ENCODE data around the gene NWD2. TPM values are rescaled to one million over a fixed set of nuclear protein-coding genes. Genes with fewer than 3 reads are reported as not detected.

Gene NWD2
- total RNA-seq, 1 donor from 2014 or later = not detected

- H3K4me1 ChIP-seq (ENCODE audit: control insufficient read depth in 3 of 3, insufficient read depth in 3 of 3, low read length in 3 of 3) = peaks cover 4 to 6% (median 6%) of the 10 kb centered on the region in 3 donors
- H3K4me3 ChIP-seq (ENCODE audit: low read length in 3 of 3) = no peak overlapping the region
- H3K9ac ChIP-seq (ENCODE audit: low read depth in 1 of 3, low read length in 3 of 3) = no peak overlapping the region
- H3K36me3 ChIP-seq (ENCODE audit: control insufficient read depth in 3 of 3, insufficient read depth in 3 of 3, low read length in 3 of 3) = no peaks in the 10 kb centered on the region
- H3K9me3 ChIP-seq (ENCODE audit: control insufficient read depth in 3 of 3, low read length in 3 of 3) = no peaks in the 10 kb centered on the region
- no peak overlapping the region for H3K27ac ChIP-seq (ENCODE audit: low read depth, low read length)
- H3K27me3 ChIP-seq (ENCODE audit: control insufficient read depth in 3 of 3, insufficient read depth in 3 of 3, low read length in 3 of 3) = peaks cover 17 to 19% (median 19%) of the 10 kb centered on the region in 3 donors
Measured at GRCh38 chr4:37455301-37456131, 211.0 kb downstream of the NWD2 start.

DNA sequence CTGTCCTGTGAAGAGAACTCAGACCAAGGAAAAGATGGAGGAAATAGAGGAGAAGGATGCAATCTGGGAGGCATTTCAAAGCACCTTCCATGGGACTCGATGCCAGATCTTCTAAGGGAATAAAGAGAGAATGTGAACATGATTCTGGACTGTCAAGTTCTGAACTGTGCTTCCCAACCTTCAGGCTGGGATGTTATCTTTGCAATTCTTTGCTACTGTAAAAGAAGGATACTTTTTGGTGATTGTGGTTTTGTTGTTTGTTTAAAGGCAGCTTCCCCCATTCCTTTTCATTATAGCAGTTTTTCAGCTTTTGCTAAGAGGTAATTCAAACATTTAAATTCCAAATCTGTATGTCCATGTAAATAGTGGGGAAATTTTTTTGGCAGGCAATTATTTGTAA, 217.3 kb downstream of the NWD2 start:
- H3K9me3 ChIP-seq (ENCODE audit: control insufficient read depth in 3 of 3, low read length in 3 of 3) = no peaks in the 10 kb centered on the region
- no peaks in the 10 kb centered on the region for H3K27me3 ChIP-seq (ENCODE audit: control insufficient read depth in 3 of 3, insufficient read depth in 3 of 3, low read length in 3 of 3)
- no peak overlapping the region for H3K4me3 ChIP-seq (ENCODE audit: low read length in 3 of 3)
- no peak overlapping the region for H3K9ac ChIP-seq (ENCODE audit: low read depth in 1 of 3, low read length in 3 of 3)
- H3K36me3 ChIP-seq (ENCODE audit: control insufficient read depth in 3 of 3, insufficient read depth in 3 of 3, low read length in 3 of 3) = no peaks in the 10 kb centered on the region
- H3K4me1 ChIP-seq (ENCODE audit: control insufficient read depth in 3 of 3, insufficient read depth in 3 of 3, low read length in 3 of 3) = no peaks in the 10 kb centered on the region
- no peak overlapping the region for H3K27ac ChIP-seq (ENCODE audit: low read depth, low read length)

- Histone ChIP-seq H3K9ac (ENCODE audit: low read depth in 1 of 3, low read length in 3 of 3) (no peak overlapping the region), H3K4me1 (ENCODE audit: control insufficient read depth in 3 of 3, insufficient read depth in 3 of 3, low read length in 3 of 3) (no peaks in the 10 kb centered on the region), H3K4me3 (ENCODE audit: low read length in 3 of 3) (no peak overlapping the region), H3K9me3 (ENCODE audit: control insufficient read depth in 3 of 3, low read length in 3 of 3) (no peaks in the 10 kb centered on the region), H3K27ac (ENCODE audit: low read depth, low read length) (no peak overlapping the region), H3K27me3 (ENCODE audit: control insufficient read depth in 3 of 3, insufficient read depth in 3 of 3, low read length in 3 of 3) (no peaks in the 10 kb centered on the region), H3K36me3 (ENCODE audit: control insufficient read depth in 3 of 3, insufficient read depth in 3 of 3, low read length in 3 of 3) (no peaks in the 10 kb centered on the region)
Measured at GRCh38 chr4:37463033-37463856, 218.7 kb downstream of the NWD2 start.

GRCh38 chr4:37464373-37465128, 220.0 kb downstream of the NWD2 start:
- Histone ChIP-seq H3K36me3 (ENCODE audit: control insufficient read depth in 3 of 3, insufficient read depth in 3 of 3, low read length in 3 of 3) (no peaks in the 10 kb centered on the region), H3K27ac (ENCODE audit: low read depth, low read length) (no peak overlapping the region), H3K9ac (ENCODE audit: low read depth in 1 of 3, low read length in 3 of 3) (no peak overlapping the region), H3K27me3 (ENCODE audit: control insufficient read depth in 3 of 3, insufficient read depth in 3 of 3, low read length in 3 of 3) (no peaks in the 10 kb centered on the region), H3K4me1 (ENCODE audit: control insufficient read depth in 3 of 3, insufficient read depth in 3 of 3, low read length in 3 of 3) (no peaks in the 10 kb centered on the region), H3K4me3 (ENCODE audit: low read length in 3 of 3) (no peak overlapping the region), H3K9me3 (ENCODE audit: control insufficient read depth in 3 of 3, low read length in 3 of 3) (no peaks in the 10 kb centered on the region)

- Histone ChIP-seq H3K27ac (ENCODE audit: low read depth, low read length) (no peak overlapping the region), H3K4me1 (ENCODE audit: control insufficient read depth in 3 of 3, insufficient read depth in 3 of 3, low read length in 3 of 3) (no peaks in the 10 kb centered on the region), H3K9ac (ENCODE audit: low read depth in 1 of 3, low read length in 3 of 3) (no peak overlapping the region), H3K4me3 (ENCODE audit: low read length in 3 of 3) (no peak overlapping the region), H3K9me3 (ENCODE audit: control insufficient read depth in 3 of 3, low read length in 3 of 3) (no peaks in the 10 kb centered on the region), H3K36me3 (ENCODE audit: control insufficient read depth in 3 of 3, insufficient read depth in 3 of 3, low read length in 3 of 3) (no peaks in the 10 kb centered on the region), H3K27me3 (ENCODE audit: control insufficient read depth in 3 of 3, insufficient read depth in 3 of 3, low read length in 3 of 3) (no peaks in the 10 kb centered on the region)
Measured at GRCh38 chr4:37465296-37465695, 220.8 kb downstream of the NWD2 start.

DNA sequence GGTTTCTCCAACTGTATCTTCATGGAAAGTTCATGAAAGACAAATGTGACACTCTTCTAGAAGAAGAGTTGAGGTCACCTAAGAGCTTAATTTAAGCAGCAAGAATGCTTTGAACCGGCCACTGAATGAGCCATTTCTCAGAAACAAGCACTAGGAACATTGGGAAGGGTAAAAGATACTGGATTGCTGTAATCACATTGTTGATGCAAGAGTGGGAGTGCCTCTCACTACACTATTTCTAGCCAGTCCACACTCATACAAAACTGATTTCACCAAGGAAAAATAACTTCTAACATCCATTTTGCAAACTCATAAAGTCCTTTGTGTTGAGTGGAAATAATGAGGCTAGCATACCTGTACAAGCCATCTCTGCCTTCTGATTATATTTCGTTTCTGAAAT, 221.3 kb downstream of the NWD2 start:
- no peak overlapping the region for H3K4me3 ChIP-seq (ENCODE audit: low read length in 3 of 3)
- H3K4me1 ChIP-seq (ENCODE audit: control insufficient read depth in 3 of 3, insufficient read depth in 3 of 3, low read length in 3 of 3) = no peaks in the 10 kb centered on the region
- no peak overlapping the region for H3K27ac ChIP-seq (ENCODE audit: low read depth, low read length)
- no peaks in the 10 kb centered on the region for H3K36me3 ChIP-seq (ENCODE audit: control insufficient read depth in 3 of 3, insufficient read depth in 3 of 3, low read length in 3 of 3)
- H3K27me3 ChIP-seq (ENCODE audit: control insufficient read depth in 3 of 3, insufficient read depth in 3 of 3, low read length in 3 of 3) = no peaks in the 10 kb centered on the region
- H3K9ac ChIP-seq (ENCODE audit: low read depth in 1 of 3, low read length in 3 of 3) = no peak overlapping the region
- H3K9me3 ChIP-seq (ENCODE audit: control insufficient read depth in 3 of 3, low read length in 3 of 3) = no peaks in the 10 kb centered on the region

DNA sequence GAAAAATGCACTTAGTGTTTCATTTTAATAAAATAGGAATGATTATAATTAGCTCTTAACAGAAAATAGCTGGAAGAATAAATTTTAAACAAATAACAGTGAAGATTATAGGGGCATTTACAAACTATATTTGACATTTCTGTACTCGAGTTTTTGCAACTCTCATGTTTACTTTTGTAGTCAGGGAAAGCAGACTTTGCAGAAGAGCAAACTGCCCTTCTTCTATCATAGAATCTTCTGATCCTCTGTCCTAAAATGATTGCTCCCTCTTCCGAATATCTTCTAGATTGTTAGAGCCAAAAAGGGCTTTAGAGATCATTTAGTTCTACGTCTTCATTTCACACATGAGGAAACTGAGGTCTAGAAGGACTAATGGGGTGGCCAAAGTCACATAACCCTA, 222.7 kb downstream of the NWD2 start:
- Histone ChIP-seq H3K4me1 (ENCODE audit: control insufficient read depth in 3 of 3, insufficient read depth in 3 of 3, low read length in 3 of 3) (no peaks in the 10 kb centered on the region), H3K36me3 (ENCODE audit: control insufficient read depth in 3 of 3, insufficient read depth in 3 of 3, low read length in 3 of 3) (no peaks in the 10 kb centered on the region), H3K9ac (ENCODE audit: low read depth in 1 of 3, low read length in 3 of 3) (no peak overlapping the region), H3K27me3 (ENCODE audit: control insufficient read depth in 3 of 3, insufficient read depth in 3 of 3, low read length in 3 of 3) (no peaks in the 10 kb centered on the region), H3K4me3 (ENCODE audit: low read length in 3 of 3) (no peak overlapping the region), H3K9me3 (ENCODE audit: control insufficient read depth in 3 of 3, low read length in 3 of 3) (no peaks in the 10 kb centered on the region), H3K27ac (ENCODE audit: low read depth, low read length) (no peak overlapping the region)

GRCh38 chr4:37467824-37468223, 223.3 kb downstream of the NWD2 start:
- Histone ChIP-seq H3K27ac (ENCODE audit: low read depth, low read length) (no peak overlapping the region), H3K9ac (ENCODE audit: low read depth in 1 of 3, low read length in 3 of 3) (no peak overlapping the region), H3K9me3 (ENCODE audit: control insufficient read depth in 3 of 3, low read length in 3 of 3) (no peaks in the 10 kb centered on the region), H3K36me3 (ENCODE audit: control insufficient read depth in 3 of 3, insufficient read depth in 3 of 3, low read length in 3 of 3) (no peaks in the 10 kb centered on the region), H3K27me3 (ENCODE audit: control insufficient read depth in 3 of 3, insufficient read depth in 3 of 3, low read length in 3 of 3) (no peaks in the 10 kb centered on the region), H3K4me1 (ENCODE audit: control insufficient read depth in 3 of 3, insufficient read depth in 3 of 3, low read length in 3 of 3) (no peaks in the 10 kb centered on the region), H3K4me3 (ENCODE audit: low read length in 3 of 3) (no peak overlapping the region)

- H3K27me3 ChIP-seq (ENCODE audit: control insufficient read depth in 3 of 3, insufficient read depth in 3 of 3, low read length in 3 of 3) = no peaks in the 10 kb centered on the region
- no peak overlapping the region for H3K27ac ChIP-seq (ENCODE audit: low read depth, low read length)
- H3K4me3 ChIP-seq (ENCODE audit: low read length in 3 of 3) = no peak overlapping the region
- no peaks in the 10 kb centered on the region for H3K4me1 ChIP-seq (ENCODE audit: control insufficient read depth in 3 of 3, insufficient read depth in 3 of 3, low read length in 3 of 3)
- H3K9me3 ChIP-seq (ENCODE audit: control insufficient read depth in 3 of 3, low read length in 3 of 3) = no peaks in the 10 kb centered on the region
- no peaks in the 10 kb centered on the region for H3K36me3 ChIP-seq (ENCODE audit: control insufficient read depth in 3 of 3, insufficient read depth in 3 of 3, low read length in 3 of 3)
- no peak overlapping the region for H3K9ac ChIP-seq (ENCODE audit: low read depth in 1 of 3, low read length in 3 of 3)
Measured at GRCh38 chr4:37469286-37469685, 224.7 kb downstream of the NWD2 start.

All from skeletal muscle tissue (tissue), 4 donors.